ENCODE results near the gene PARP9. TPM values are rescaled to one million over a fixed set of nuclear protein-coding genes. Genes with fewer than 3 reads are reported as not detected.

PARP9 gene
- total and polyA plus RNA-seq, 2 of the 8 experiments (the other 6 are each of a cell fraction or from before 2014, with no cell fraction given): 3.7 to 4.5 TPM

DNA sequence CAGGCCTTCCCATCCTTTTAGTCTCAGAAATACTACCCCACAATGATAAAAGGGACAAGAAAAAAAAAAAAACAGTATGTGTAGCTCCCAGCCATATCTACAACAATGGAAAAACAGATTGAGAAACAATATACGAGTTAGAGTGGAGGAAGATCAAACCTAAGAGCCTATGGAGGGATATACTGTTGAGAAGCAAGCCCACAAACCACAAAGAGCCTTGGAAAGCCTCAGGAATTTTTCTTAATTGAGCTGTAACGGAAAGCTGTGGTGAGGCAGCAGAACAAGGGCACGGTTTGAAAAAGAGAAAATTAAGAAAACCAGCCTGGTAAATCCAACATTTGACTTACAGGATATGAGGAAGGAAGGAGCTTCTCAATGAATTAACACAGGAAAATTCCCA lies 70.8 kb downstream of the PARP9 start:
- no peak overlapping the region for H3K27ac ChIP-seq (ENCODE audit: low read depth, low read length)
- H2BK120ac ChIP-seq (replicated peaks; ENCODE audit: low read depth, low read length): no peak overlapping the region
- no peak overlapping the region for H3K9ac ChIP-seq (replicated peaks in 1 of 4; ENCODE audit: extremely low read depth in 1 of 4, low read depth in 3 of 4, low read length in 3 of 4)
- H3K14ac ChIP-seq (ENCODE audit: insufficient read length): no peak overlapping the region
- H3K56ac ChIP-seq (replicated peaks; ENCODE audit: insufficient read length, low read depth, low read length): no peak overlapping the region
- H3K4ac ChIP-seq (replicated peaks; ENCODE audit: insufficient read length, low read depth, low read length): no peak overlapping the region
- POLR2A ChIA-PET (ENCODE audit: partially characterized antibody): no interaction called here
- no peak overlapping the region for H4K8ac ChIP-seq (ENCODE audit: extremely low read depth, insufficient read depth, low read length)
- no peak overlapping the region for H2BK5ac ChIP-seq (ENCODE audit: low read depth, low read length)
- H2BK15ac ChIP-seq (ENCODE audit: low read length): no peak overlapping the region
- no peak overlapping the region for H2BK20ac ChIP-seq (ENCODE audit: low read length)
- no peak overlapping the region for H4K91ac ChIP-seq (replicated peaks; ENCODE audit: insufficient read length, low read length)
- no peak overlapping the region for H3K4me2 ChIP-seq (ENCODE audit: insufficient read depth in 1 of 2, low read depth in 2 of 2, low read length in 2 of 2)
- H4K20me1 ChIP-seq (replicated peaks in 1 of 2; ENCODE audit: control insufficient read depth in 1 of 2, insufficient read depth in 2 of 2, low read length in 2 of 2): peaks cover 0 to 5% of the 10 kb centered on the region in 2 experiments
- H4K5ac ChIP-seq (ENCODE audit: insufficient read length, low read depth, low read length): no peak overlapping the region
- peaks cover 6% of the 10 kb centered on the region; the same call in 1 of the 2 replicates for H3K79me1 ChIP-seq (ENCODE audit: low read depth, low read length)
- WGBS, 2 experiments (ENCODE audit: extremely low coverage in 1 of 2, insufficient coverage in 1 of 2, insufficient read length in 1 of 2, insufficient replicate concordance in 2 of 2, low coverage in 1 of 2, low lambda C conversion rate in 2 of 2, missing lambda C conversion rate in 1 of 2): 89% methylated on average over 3 of the region's 3 CpGs; no CpG with 5 or more reads in 1 of the 2 experiments
- H3K9me3 ChIP-seq (ENCODE audit: insufficient read depth in 2 of 2, low read depth in 1 of 2, low read length in 1 of 2): no peaks in the 10 kb centered on the region
- no peak overlapping the region for H3K23ac ChIP-seq (ENCODE audit: insufficient read length)
- TF ChIP-seq, protein P1, sequence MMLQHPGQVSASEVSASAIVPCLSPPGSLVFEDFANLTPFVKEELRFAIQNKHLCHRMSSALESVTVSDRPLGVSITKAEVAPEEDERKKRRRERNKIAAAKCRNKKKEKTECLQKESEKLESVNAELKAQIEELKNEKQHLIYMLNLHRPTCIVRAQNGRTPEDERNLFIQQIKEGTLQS (IDR thresholded peaks at IDR 0.05; ENCODE audit: insufficient read depth, low read depth, low read length): no peak
- TF ChIP-seq, protein P2, sequence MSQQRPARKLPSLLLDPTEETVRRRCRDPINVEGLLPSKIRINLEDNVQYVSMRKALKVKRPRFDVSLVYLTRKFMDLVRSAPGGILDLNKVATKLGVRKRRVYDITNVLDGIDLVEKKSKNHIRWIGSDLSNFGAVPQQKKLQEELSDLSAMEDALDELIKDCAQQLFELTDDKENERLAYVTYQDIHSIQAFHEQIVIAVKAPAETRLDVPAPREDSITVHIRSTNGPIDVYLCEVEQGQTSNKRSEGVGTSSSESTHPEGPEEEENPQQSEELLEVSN (IDR thresholded peaks at IDR 0.05): no peak
- TF ChIP-seq EZH2 (IDR thresholded peaks at IDR 0.05; ENCODE audit: low read depth, low read length, severe bottlenecking): no peak
- no peak for TF ChIP-seq BCL11A (IDR thresholded peaks at IDR 0.05; ENCODE audit: low read depth in 2 of 2, low read length in 2 of 2)
- no peak for TF ChIP-seq JUN (IDR thresholded peaks at IDR 0.05; ENCODE audit: low read depth, low read length)
- no peak for TF ChIP-seq CHD2 (IDR thresholded peaks at IDR 0.05; ENCODE audit: low read length)
- TF ChIP-seq GTF2F1 (IDR thresholded peaks at IDR 0.05; ENCODE audit: borderline replicate concordance, low read depth, low read length): no peak
- TF ChIP-seq KDM1A (IDR thresholded peaks at IDR 0.05; ENCODE audit: borderline replicate concordance, low read length): no peak
- H2AK5ac ChIP-seq (ENCODE audit: low read depth, low read length): no peak overlapping the region
- H3K27me3 ChIP-seq (replicated peaks in 1 of 4; ENCODE audit: control insufficient read depth in 3 of 4, extremely low read depth in 1 of 4, insufficient read depth in 3 of 4, low read length in 3 of 4): no peaks in the 10 kb centered on the region
- H3K36me3 ChIP-seq (ENCODE audit: control insufficient read depth in 2 of 4, insufficient read depth in 4 of 4, low read length in 3 of 4): peaks cover 0 to 34% (median 1%) of the 10 kb centered on the region in 4 experiments; a peak in 3 of 8 replicates
- DNase-seq (ENCODE audit: low read depth in 1 of 2, low spot score in 2 of 2) (no peak), FAIRE-seq (no peak)
- CTCF ChIA-PET (ENCODE audit: partially characterized antibody): interaction anchor here (0.7 kb wide), 1 partner anchor 194 kb away, joined by 3 read pairs; no protein-coding TSS in a partner anchor
- no peak overlapping the region for H2AFZ ChIP-seq (ENCODE audit: low read length)
- H3K23me2 ChIP-seq (ENCODE audit: low read depth, low read length): no peaks in the 10 kb centered on the region; the same call in 1 of the 2 replicates
- peaks cover 0 to 5% (median 2%) of the 10 kb centered on the region in 4 experiments; a peak in 3 of 7 replicates for H3K4me1 ChIP-seq (replicated peaks in 1 of 4; ENCODE audit: control insufficient read depth in 3 of 4, insufficient read depth in 4 of 4, low read length in 3 of 4)
- H2BK12ac ChIP-seq (ENCODE audit: low read depth, low read length): no peak overlapping the region
- H3K79me2 ChIP-seq (ENCODE audit: control insufficient read depth in 1 of 2, insufficient read depth in 2 of 2, low read length in 2 of 2): peaks cover 0 to 29% of the 10 kb centered on the region in 2 experiments; a peak in 2 of 4 replicates
- no peak overlapping the region for H3K4me3 ChIP-seq (ENCODE audit: extremely low read depth in 1 of 4, insufficient read depth in 2 of 4, low read depth in 3 of 4, low read length in 4 of 4)
- H3K18ac ChIP-seq (ENCODE audit: extremely low read depth, low read length): no peak overlapping the region
